Lower leg skin (tissue), 4 donors: ENCODE results near the gene IFNGR2. TPM values are rescaled to one million over a fixed set of nuclear protein-coding genes. Genes with fewer than 3 reads are reported as not detected.
A peak's percentile ranks its signal among the peaks of the same experiment; 100 is the strongest.
"Not testable (repeated sequence)": the region's sequence is repeated elsewhere in the genome, so short reads cannot be mapped to it uniquely, and the experiment has no call there.

Source experiments
- DNase-seq, 2 donors: peaks; one replicate each; pipeline ENCODE4 v3.0.0-alpha.2; 2019; ENCODE audit warnings: low spot score in 2 of 2
- H3K4me3 ChIP-seq: fragments of 200-600 bp; sonication (generic); 2 replicates; pipeline ENCODE4 v1.5.1; 2017; ENCODE audit warnings: mild to moderate bottlenecking, low read depth; ENCODE audit not compliant: poor library complexity, severe bottlenecking
- CTCF ChIP-seq, 3 donors: fragments of 450-650 bp; IDR thresholded peaks; one replicate each; pipeline ENCODE4 v1.5.1; 2016; ENCODE audit warnings: antibody characterized with exemption in 3 of 3, mild to moderate bottlenecking in 3 of 3, moderate library complexity in 2 of 3
- POLR2A ChIP-seq, 2 donors: fragments of 450-650 bp; IDR thresholded peaks; one replicate each; pipeline ENCODE4 v1.6.1; 2016 to 2017; ENCODE audit warnings: antibody characterized with exemption in 2 of 2, mild to moderate bottlenecking in 1 of 2, moderate library complexity in 1 of 2
- WGBS, 2 donors: methylation state at CpG; one replicate each; pipeline ENCODE4 v1.1.5; 2018; 5-methylcytosine and 5-hydroxymethylcytosine counted together
- intact Hi-C: fragments of 100-400 bp; cut with DNase I; formaldehyde crosslinking; loops from one replicate; pipeline ENCODE4 v1.15.0; 2023; ENCODE audit warnings: low total_unique reads
- total RNA-seq, 4 donors: library from RNA; depleted of rRNA; stranded (reverse); fragments of >200 nt; gene quantifications; one replicate each; pipeline ENCODE4 v1.1.0, GENCODE V29; 2016

Gene IFNGR2
- total RNA-seq, 4 donors from 2014 or later: 46.7 to 74.1 (median 60.9) TPM

- intact Hi-C loops: no loop called here
- TF ChIP-seq POLR2A (IDR thresholded peaks at IDR 0.05): no peak
- no peak for TF ChIP-seq CTCF (IDR thresholded peaks at IDR 0.05)
- WGBS, 2 donors: 91 to 94% methylated on average over 5 of the region's 5 CpGs
- no peak overlapping the region for H3K4me3 ChIP-seq
- no peak for DNase-seq
Observed at GRCh38 chr21:33461538-33462250, 58.5 kb downstream of the IFNGR2 start.

- WGBS, 2 donors: 80% methylated on average over 4 of the region's 4 CpGs
- H3K4me3 ChIP-seq, intact Hi-C loops: not testable (repeated sequence)
- peak in 1 of 2 donors; percentile 21 for DNase-seq
Observed at GRCh38 chr21:33469183-33469582, 66.0 kb downstream of the IFNGR2 start.

- DNase-seq: no peak
- TF ChIP-seq POLR2A (IDR thresholded peaks at IDR 0.05): no peak
- TF ChIP-seq CTCF (IDR thresholded peaks at IDR 0.05): no peak
- intact Hi-C loops: no loop called here
- WGBS, 2 donors: 92 to 97% methylated on average over 2 of the region's 2 CpGs
- no peak overlapping the region for H3K4me3 ChIP-seq
Observed at GRCh38 chr21:33470701-33471100, 67.5 kb downstream of the IFNGR2 start.

- TF ChIP-seq POLR2A (IDR thresholded peaks at IDR 0.05): no peak
- TF ChIP-seq CTCF (IDR thresholded peaks at IDR 0.05): no peak
- H3K4me3 ChIP-seq: no peak overlapping the region
- intact Hi-C loops: no loop called here
- DNase-seq: no peak
- WGBS, 2 donors: 93 to 98% methylated on average over 3 of the region's 3 CpGs
Observed at GRCh38 chr21:33473344-33473743, 70.1 kb downstream of the IFNGR2 start.

GRCh38 chr21:33477066-33477465 lies 73.9 kb downstream of the IFNGR2 start:
- WGBS, 2 donors: 76 to 83% methylated on average over 7 of the region's 7 CpGs
- intact Hi-C loops: no loop called here
- no peak for TF ChIP-seq POLR2A (IDR thresholded peaks at IDR 0.05)
- TF ChIP-seq CTCF (IDR thresholded peaks at IDR 0.05): no peak
- DNase-seq: no peak
- H3K4me3 ChIP-seq: no peak overlapping the region

- WGBS, 2 donors: 59 to 64% methylated on average over 9 of the region's 9 CpGs
- DNase-seq: no peak
- no peak for TF ChIP-seq CTCF (IDR thresholded peaks at IDR 0.05)
- no peak for TF ChIP-seq POLR2A (IDR thresholded peaks at IDR 0.05)
- no peak overlapping the region for H3K4me3 ChIP-seq
- intact Hi-C loops: no loop called here
Observed at GRCh38 chr21:33478182-33478581, 75.0 kb downstream of the IFNGR2 start.
